CD14-positive monocyte (primary cell): ENCODE measurements around the gene KLK7. TPM values are rescaled to one million over a fixed set of nuclear protein-coding genes. Genes with fewer than 3 reads are reported as not detected.

ENCODE experiments used
- DNase-seq, 3 donors: peaks; one replicate each; pipeline ENCODE4 v3.0.0-alpha.2; 2011 to 2022
- H2AFZ ChIP-seq: 2 replicates; pipeline ENCODE4 v1.6.0; 2012; ENCODE audit warnings: mild to moderate bottlenecking, low read depth, low read length, inconsistent platforms; ENCODE audit not compliant: insufficient read depth, poor library complexity, severe bottlenecking
- H3K27ac ChIP-seq, 2 donors: 1 replicate in 1 of 2; 2 replicates in 1 of 2; pipeline ENCODE4 v1.5.1; 2012 to 2013; ENCODE audit warnings: low read length in 2 of 2, control low read depth in 1 of 2, inconsistent platforms in 1 of 2, low read depth in 1 of 2, mild to moderate bottlenecking in 1 of 2
- H3K27me3 ChIP-seq, 2 donors: one replicate each; pipeline versions ENCODE4 v1.6.0 to v1.6.1; 2011 to 2013; ENCODE audit warnings: low read length in 2 of 2; ENCODE audit not compliant: control insufficient read depth in 2 of 2, insufficient read depth in 2 of 2
- H3K36me3 ChIP-seq, 2 donors: replicated peaks in 1 of 2; 1 replicate in 1 of 2; 2 replicates in 1 of 2; pipeline versions ENCODE4 v1.5.1 to v1.6.1; 2012 to 2013; ENCODE audit warnings: low read length in 2 of 2, control low read depth in 1 of 2, inconsistent platforms in 1 of 2, mild to moderate bottlenecking in 1 of 2; ENCODE audit not compliant: insufficient read depth in 2 of 2, control insufficient read depth in 1 of 2
- H3K4me1 ChIP-seq, 2 donors: 1 replicate in 1 of 2; 2 replicates in 1 of 2; pipeline versions ENCODE4 v1.5.1 to v1.6.1; 2012 to 2013; ENCODE audit warnings: low read length in 2 of 2, control low read depth in 1 of 2, inconsistent platforms in 1 of 2, mild to moderate bottlenecking in 1 of 2, moderate library complexity in 1 of 2; ENCODE audit not compliant: insufficient read depth in 2 of 2, control insufficient read depth in 1 of 2
- H3K4me2 ChIP-seq: replicated peaks from 2 replicates; pipeline ENCODE3; 2012; ENCODE audit warnings: low read length, moderate library complexity, mild to moderate bottlenecking; ENCODE audit not compliant: poor library complexity, severe bottlenecking; ENCODE audit errors: extremely low read depth
- H3K4me3 ChIP-seq, 3 experiments: fragments of 200-600 bp in 1 of 3; sonication (generic) in 1 of 3; replicated peaks in 1 of 3; 1 replicate in 2 of 3; 2 replicates in 1 of 3; pipeline ENCODE4 v1.5.1; 2011 to 2013; ENCODE audit warnings: low read length in 3 of 3, mild to moderate bottlenecking in 3 of 3, control low read depth in 2 of 3, low read depth in 2 of 3, inconsistent platforms in 1 of 3, moderate library complexity in 1 of 3
- H3K79me2 ChIP-seq: 2 replicates; pipeline ENCODE4 v1.6.0; 2012; ENCODE audit warnings: mild to moderate bottlenecking, control low read depth, inconsistent platforms, low read length, moderate library complexity; ENCODE audit not compliant: insufficient read depth
- H3K9ac ChIP-seq: 2 replicates; pipeline ENCODE4 v1.6.0; 2017; ENCODE audit warnings: low read length, mild to moderate bottlenecking; ENCODE audit not compliant: insufficient read depth, poor library complexity, severe bottlenecking
- H3K9me3 ChIP-seq, 2 donors: replicated peaks in 1 of 2; 1 replicate in 1 of 2; 2 replicates in 1 of 2; pipeline versions ENCODE4 v1.5.1 to v1.6.1; 2012 to 2013; ENCODE audit warnings: low read length in 2 of 2, control low read depth in 1 of 2; ENCODE audit not compliant: control insufficient read depth in 1 of 2, insufficient read depth in 1 of 2
- H4K20me1 ChIP-seq: 2 replicates; pipeline ENCODE4 v1.6.0; 2012; ENCODE audit warnings: mild to moderate bottlenecking, low read length, control low read depth, moderate library complexity; ENCODE audit not compliant: insufficient read depth
- H3K27ac Mint-ChIP-seq, 7 donors: one replicate each; pipeline ENCODE4 v1.8.0; 2020; ENCODE audit warnings: mild to moderate bottlenecking in 7 of 7, mixed read lengths in 7 of 7, moderate library complexity in 6 of 7, inconsistent platforms in 2 of 7
- H3K27me3 Mint-ChIP-seq, 3 donors: one replicate each; pipeline ENCODE4 v1.8.0; 2021 to 2022; ENCODE audit warnings: low read depth in 3 of 3, mild to moderate bottlenecking in 3 of 3, mixed read lengths in 3 of 3, moderate library complexity in 3 of 3, inconsistent platforms in 1 of 3
- H3K36me3 Mint-ChIP-seq, 2 donors: one replicate each; pipeline ENCODE4 v1.8.0; 2020; ENCODE audit warnings: mixed read lengths in 2 of 2, inconsistent platforms in 1 of 2, mild to moderate bottlenecking in 1 of 2
- H3K4me1 Mint-ChIP-seq: one replicate; pipeline ENCODE4 v1.8.0; 2020; ENCODE audit warnings: mild to moderate bottlenecking, mixed read lengths
- H3K4me3 Mint-ChIP-seq, 2 donors: one replicate each; pipeline ENCODE4 v1.8.0; 2020; ENCODE audit warnings: mild to moderate bottlenecking in 2 of 2, mixed read lengths in 2 of 2, moderate library complexity in 1 of 2
- H3K9me3 Mint-ChIP-seq, 7 donors: one replicate each; pipeline ENCODE4 v1.8.0; 2020 to 2022; ENCODE audit warnings: mixed read lengths in 7 of 7, mild to moderate bottlenecking in 6 of 7, moderate library complexity in 6 of 7, inconsistent platforms in 2 of 7
- WGBS: methylation state at CpG from one replicate; pipeline ENCODE4 v1.1.5; 2013; ENCODE audit warnings: missing lambda C conversion rate; ENCODE audit not compliant: insufficient coverage; 5-methylcytosine and 5-hydroxymethylcytosine counted together
- intact Hi-C, 2 donors: fragments of 100-400 bp; cut with micrococcal nuclease; formaldehyde crosslinking; loops; one replicate each; pipeline versions ENCODE4 v1.15.0 to v1.15.1; 2023
- polyA plus RNA-seq, 3 donors: library from polyadenylated mRNA; depleted of rRNA in 1 of 3; unstranded in 2 of 3; stranded (reverse) in 1 of 3; fragments of 300-500 nt in 2 of 3; fragments of >200 nt in 1 of 3; fragmentation: Illumina TruSeq in 2 of 3; gene quantifications; 1 replicate in 2 of 3; 2 replicates in 1 of 3; pipeline ENCODE4 v1.2.3, GENCODE V29; 2012 to 2021
- TF ChIP-seq, protein P1 (sequence below): fragments of 200-600 bp; IDR thresholded peaks from one replicate; pipeline ENCODE4 v1.8.0; 2022; ENCODE audit warnings: antibody characterized with exemption, mild to moderate bottlenecking

The KLK7 gene
- polyA plus RNA-seq, 3 donors, result not detected

DNA sequence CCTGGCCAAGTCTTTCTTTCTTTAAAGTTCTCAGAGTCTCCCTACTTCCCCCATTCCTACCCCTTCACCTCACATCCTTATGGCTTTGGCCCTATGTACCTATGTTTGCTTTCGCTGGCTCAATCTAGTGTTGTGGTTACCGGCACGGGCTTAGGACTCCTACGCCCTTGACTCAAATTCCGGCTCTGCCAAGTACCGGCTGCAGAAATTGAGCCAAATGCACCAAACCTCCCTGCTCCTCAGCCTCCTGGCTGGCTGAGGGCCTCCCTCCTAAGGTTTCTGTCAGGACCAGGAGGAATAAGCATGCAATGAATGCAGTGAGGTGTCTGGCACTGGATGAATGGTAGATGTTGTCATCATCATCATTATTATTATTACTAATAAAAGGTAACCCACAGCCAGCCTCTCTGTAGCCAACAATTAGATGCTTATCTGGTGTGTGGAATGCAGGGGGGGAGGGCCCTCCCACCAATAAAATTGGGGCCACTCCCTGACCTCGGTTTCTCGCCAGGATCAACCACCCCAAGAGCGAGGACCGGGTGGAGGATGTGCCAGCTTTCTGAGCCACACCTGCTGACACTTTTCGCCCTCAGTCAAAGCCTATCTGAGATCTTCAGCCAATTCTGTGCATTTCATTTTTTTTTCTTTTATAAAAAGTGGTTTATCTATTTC is 51.6 kb downstream of the KLK7 start:
- H3K27ac Mint-ChIP-seq, result no peak overlapping the region
- Histone ChIP-seq H3K9me3 (no peaks in the 10 kb centered on the region), H3K4me2 (no peak overlapping the region), H2AFZ (no peak overlapping the region), H3K27me3 (peaks cover 0 to 4% of the 10 kb centered on the region in 2 donors), H3K9ac (no peak overlapping the region), H3K27ac (no peak overlapping the region), H4K20me1 (no peaks in the 10 kb centered on the region), H3K4me1 (no peaks in the 10 kb centered on the region), H3K79me2 (no peaks in the 10 kb centered on the region), H3K36me3 (no peaks in the 10 kb centered on the region), H3K4me3 (no peak overlapping the region)
- intact Hi-C loops, result no loop called here
- TF ChIP-seq, protein P1, sequence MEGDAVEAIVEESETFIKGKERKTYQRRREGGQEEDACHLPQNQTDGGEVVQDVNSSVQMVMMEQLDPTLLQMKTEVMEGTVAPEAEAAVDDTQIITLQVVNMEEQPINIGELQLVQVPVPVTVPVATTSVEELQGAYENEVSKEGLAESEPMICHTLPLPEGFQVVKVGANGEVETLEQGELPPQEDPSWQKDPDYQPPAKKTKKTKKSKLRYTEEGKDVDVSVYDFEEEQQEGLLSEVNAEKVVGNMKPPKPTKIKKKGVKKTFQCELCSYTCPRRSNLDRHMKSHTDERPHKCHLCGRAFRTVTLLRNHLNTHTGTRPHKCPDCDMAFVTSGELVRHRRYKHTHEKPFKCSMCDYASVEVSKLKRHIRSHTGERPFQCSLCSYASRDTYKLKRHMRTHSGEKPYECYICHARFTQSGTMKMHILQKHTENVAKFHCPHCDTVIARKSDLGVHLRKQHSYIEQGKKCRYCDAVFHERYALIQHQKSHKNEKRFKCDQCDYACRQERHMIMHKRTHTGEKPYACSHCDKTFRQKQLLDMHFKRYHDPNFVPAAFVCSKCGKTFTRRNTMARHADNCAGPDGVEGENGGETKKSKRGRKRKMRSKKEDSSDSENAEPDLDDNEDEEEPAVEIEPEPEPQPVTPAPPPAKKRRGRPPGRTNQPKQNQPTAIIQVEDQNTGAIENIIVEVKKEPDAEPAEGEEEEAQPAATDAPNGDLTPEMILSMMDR, result no peak
- peaks cover 0 to 2% (median 0%) of the 10 kb centered on the region in 7 donors for H3K9me3 Mint-ChIP-seq
- DNase-seq, result no peak
- peaks cover 2% of the 10 kb centered on the region for H3K4me1 Mint-ChIP-seq
- H3K36me3 Mint-ChIP-seq, result no peaks in the 10 kb centered on the region
- H3K27me3 Mint-ChIP-seq, result peaks cover 14 to 29% (median 28%) of the 10 kb centered on the region in 3 donors
- no peak overlapping the region for H3K4me3 Mint-ChIP-seq
- WGBS, result 84% methylated on average over 10 of the region's 11 CpGs

- no peak overlapping the region for H3K27ac Mint-ChIP-seq
- no peak overlapping the region for H3K27ac ChIP-seq
Observed at GRCh38 chr19:50931023-50931422, 52.7 kb downstream of the KLK7 start.

More at GRCh38 chr19:50931023-50931422, 52.7 kb downstream of the KLK7 start:
- no peaks in the 10 kb centered on the region for H3K36me3 Mint-ChIP-seq
- no peak for DNase-seq
- no peak overlapping the region for H3K4me3 Mint-ChIP-seq
- Histone ChIP-seq H3K4me3 (no peak overlapping the region), H3K4me1 (no peaks in the 10 kb centered on the region), H3K36me3 (no peaks in the 10 kb centered on the region), H2AFZ (no peak overlapping the region), H3K9ac (no peak overlapping the region), H3K9me3 (no peaks in the 10 kb centered on the region), H4K20me1 (no peaks in the 10 kb centered on the region), H3K4me2 (no peak overlapping the region), H3K27me3 (peaks cover 0 to 4% of the 10 kb centered on the region in 2 donors), H3K79me2 (no peaks in the 10 kb centered on the region)
- intact Hi-C loops, result no loop called here
- TF ChIP-seq, protein P1, result no peak
- H3K9me3 Mint-ChIP-seq, result peaks cover 0 to 2% (median 0%) of the 10 kb centered on the region in 7 donors
- H3K27me3 Mint-ChIP-seq, result peaks cover 17 to 29% (median 23%) of the 10 kb centered on the region in 3 donors
- H3K4me1 Mint-ChIP-seq, result peaks cover 2% of the 10 kb centered on the region
